GM19240 (cell line): ENCODE data around the gene NFE2L3.
"Not testable (repeated sequence)": the region's sequence is repeated elsewhere in the genome, so short reads cannot be mapped to it uniquely, and the experiment has no call there.

Experiments
- DNase-seq: peaks from one replicate; pipeline ENCODE4 v3.0.0; 2011; ENCODE audit warnings: low spot score; ENCODE audit not compliant: insufficient read length

The NFE2L3 gene

GRCh38 chr7:26166684-26167266, 14.8 kb downstream of the NFE2L3 start:
- no peak for DNase-seq

- no peak for DNase-seq
Measured at GRCh38 chr7:26167303-26167934, 15.4 kb downstream of the NFE2L3 start.

- no peak for DNase-seq
Measured at GRCh38 chr7:26168458-26169023, 16.5 kb downstream of the NFE2L3 start.

- DNase-seq: no peak
Measured at GRCh38 chr7:26169271-26169670, 17.3 kb downstream of the NFE2L3 start.

- no peak for DNase-seq
Measured at GRCh38 chr7:26170663-26171062, 18.7 kb downstream of the NFE2L3 start.

GRCh38 chr7:26171601-26172000, 19.6 kb downstream of the NFE2L3 start:
- DNase-seq: no peak

GRCh38 chr7:26172048-26172447, 20.1 kb downstream of the NFE2L3 start:
- DNase-seq: no peak

GRCh38 chr7:26175903-26176302, 23.9 kb downstream of the NFE2L3 start:
- not testable (repeated sequence) for DNase-seq

- DNase-seq: not testable (repeated sequence)
Measured at GRCh38 chr7:26176696-26177095, 24.7 kb downstream of the NFE2L3 start.

GRCh38 chr7:26177269-26177668, 25.3 kb downstream of the NFE2L3 start:
- not testable (repeated sequence) for DNase-seq

- DNase-seq: no peak
Measured at GRCh38 chr7:26178272-26178960, 26.4 kb downstream of the NFE2L3 start.

- no peak for DNase-seq
Measured at GRCh38 chr7:26179422-26179821, 27.4 kb downstream of the NFE2L3 start.

GRCh38 chr7:26179826-26180497, 28.0 kb downstream of the NFE2L3 start:
- DNase-seq: no peak

- no peak for DNase-seq
Measured at GRCh38 chr7:26180792-26181198, 28.8 kb downstream of the NFE2L3 start.

- no peak for DNase-seq
Measured at GRCh38 chr7:26181474-26182227, 29.7 kb downstream of the NFE2L3 start.

- DNase-seq: no peak
Measured at GRCh38 chr7:26182283-26182682, 30.3 kb downstream of the NFE2L3 start.

GRCh38 chr7:26182706-26183105, 30.7 kb downstream of the NFE2L3 start:
- no peak for DNase-seq

GRCh38 chr7:26183545-26184280, 31.7 kb downstream of the NFE2L3 start:
- DNase-seq: no peak

- not testable (repeated sequence) for DNase-seq
Measured at GRCh38 chr7:26184281-26185101, 32.5 kb downstream of the NFE2L3 start.
